ENCODE measurements around the gene SELENOF. TPM values are rescaled to one million over a fixed set of nuclear protein-coding genes. Genes with fewer than 3 reads are reported as not detected.

The SELENOF gene
- total RNA-seq, 3 donors from 2014 or later, result 109 to 215 (median 162) TPM

GRCh38 chr1:86922445-86922844 is 8.5 kb upstream of the SELENOF start:
- intact Hi-C loops (cut with DNase I; ENCODE audit: low total_unique reads), result no loop called here
- Histone ChIP-seq H3K4me1 (no peaks in the 10 kb centered on the region), H3K9me3 (peaks cover 0 to 7% of the 10 kb centered on the region in 2 donors), H3K36me3 (no peaks in the 10 kb centered on the region), H3K4me3 (no peak overlapping the region), H3K27ac (no peak overlapping the region), H3K27me3 (no peaks in the 10 kb centered on the region)
- TF ChIP-seq POLR2A (IDR thresholded peaks at IDR 0.05), result no peak
- TF ChIP-seq POLR2AphosphoS5 (IDR thresholded peaks at IDR 0.05), result no peak
- TF ChIP-seq CTCF (IDR thresholded peaks at IDR 0.05), result no peak
- no peak for DNase-seq (ENCODE audit: low spot score in 2 of 2)

- intact Hi-C loops (cut with DNase I; ENCODE audit: low total_unique reads), result no loop called here
- DNase-seq (ENCODE audit: low spot score in 2 of 2), result no peak
- Histone ChIP-seq H3K27me3 (no peaks in the 10 kb centered on the region), H3K27ac (no peak overlapping the region), H3K4me3 (no peak overlapping the region), H3K4me1 (peaks cover 0 to 14% of the 10 kb centered on the region in 2 donors), H3K36me3 (no peaks in the 10 kb centered on the region), H3K9me3 (no peaks in the 10 kb centered on the region)
- no peak for TF ChIP-seq POLR2AphosphoS5 (IDR thresholded peaks at IDR 0.05)
- TF ChIP-seq POLR2A (IDR thresholded peaks at IDR 0.05), result no peak
- no peak for TF ChIP-seq CTCF (IDR thresholded peaks at IDR 0.05)
Measured at GRCh38 chr1:86916752-86917151, 2.8 kb upstream of the SELENOF start.

GRCh38 chr1:86915737-86916235 is 1.9 kb upstream of the SELENOF start:
- peak overlapping the region; percentile 88 to 93 for H3K27ac ChIP-seq
- no peak for TF ChIP-seq POLR2A (IDR thresholded peaks at IDR 0.05)
- TF ChIP-seq POLR2AphosphoS5 (IDR thresholded peaks at IDR 0.05), result peak in 1 of 3 donors; percentile 14
- TF ChIP-seq CTCF (IDR thresholded peaks at IDR 0.05), result no peak

GRCh38 chr1:86914998-86915736 is 1.2 kb upstream of the SELENOF start:
- peak overlapping the region; percentile 88 to 97 (median 91) for H3K4me3 ChIP-seq
- TF ChIP-seq POLR2AphosphoS5 (IDR thresholded peaks at IDR 0.05) (peak in 1 of 3 donors; percentile 42), POLR2A (IDR thresholded peaks at IDR 0.05) (no peak)
- H3K27me3 ChIP-seq, result no peaks in the 10 kb centered on the region
- H3K4me1 ChIP-seq, result peaks cover 0 to 14% of the 10 kb centered on the region in 2 donors
- H3K9me3 ChIP-seq, result no peaks in the 10 kb centered on the region
- DNase-seq (ENCODE audit: low spot score in 2 of 2), result peak in 1 of 2 donors; percentile 30
- H3K27ac ChIP-seq, result peak overlapping the region; percentile 88 to 93
- intact Hi-C loops (cut with DNase I; ENCODE audit: low total_unique reads), result no loop called here
- H3K36me3 ChIP-seq, result no peaks in the 10 kb centered on the region

More at GRCh38 chr1:86915737-86916235, 1.9 kb upstream of the SELENOF start:
- Histone ChIP-seq H3K4me3 (peak overlapping the region; percentile 88 to 97 (median 91)), H3K9me3 (no peaks in the 10 kb centered on the region), H3K4me1 (peaks cover 0 to 14% of the 10 kb centered on the region in 2 donors), H3K27me3 (no peaks in the 10 kb centered on the region), H3K36me3 (no peaks in the 10 kb centered on the region)
- intact Hi-C loops (cut with DNase I; ENCODE audit: low total_unique reads), result no loop called here
- DNase-seq (ENCODE audit: low spot score in 2 of 2), result no peak

GRCh38 chr1:86914601-86914997 is 673 bp upstream of the SELENOF start, which contains the start of gene HS2ST1:
HS2ST1 (plus strand) TSS chr1:86914635.
- no peaks in the 10 kb centered on the region for H3K36me3 ChIP-seq
- H3K4me3 ChIP-seq, result peak within 1 kb of the TSS; percentile 88 to 97 (median 91)
- intact Hi-C loops (cut with DNase I; ENCODE audit: low total_unique reads), result no loop called here
- no peaks in the 10 kb centered on the region for H3K27me3 ChIP-seq
- no peak for TF ChIP-seq CTCF (IDR thresholded peaks at IDR 0.05)
- TF ChIP-seq POLR2AphosphoS5 (IDR thresholded peaks at IDR 0.05), result peak in 1 of 3 donors; percentile 17
- TF ChIP-seq POLR2A (IDR thresholded peaks at IDR 0.05), result no peak
- H3K4me1 ChIP-seq, result peaks cover 0 to 14% of the 10 kb centered on the region in 2 donors
- H3K27ac ChIP-seq, result peak within 1 kb of the TSS; percentile 93 to 95
- DNase-seq (ENCODE audit: low spot score in 2 of 2), result no peak
- no peaks in the 10 kb centered on the region for H3K9me3 ChIP-seq

All from breast epithelium (tissue), 4 donors.